ENCODE results near the gene GPSM1. TPM values are rescaled to one million over a fixed set of nuclear protein-coding genes. Genes with fewer than 3 reads are reported as not detected.

Gene GPSM1
- total RNA-seq, 1 experiment from 2014 or later = 24.7 TPM

DNA sequence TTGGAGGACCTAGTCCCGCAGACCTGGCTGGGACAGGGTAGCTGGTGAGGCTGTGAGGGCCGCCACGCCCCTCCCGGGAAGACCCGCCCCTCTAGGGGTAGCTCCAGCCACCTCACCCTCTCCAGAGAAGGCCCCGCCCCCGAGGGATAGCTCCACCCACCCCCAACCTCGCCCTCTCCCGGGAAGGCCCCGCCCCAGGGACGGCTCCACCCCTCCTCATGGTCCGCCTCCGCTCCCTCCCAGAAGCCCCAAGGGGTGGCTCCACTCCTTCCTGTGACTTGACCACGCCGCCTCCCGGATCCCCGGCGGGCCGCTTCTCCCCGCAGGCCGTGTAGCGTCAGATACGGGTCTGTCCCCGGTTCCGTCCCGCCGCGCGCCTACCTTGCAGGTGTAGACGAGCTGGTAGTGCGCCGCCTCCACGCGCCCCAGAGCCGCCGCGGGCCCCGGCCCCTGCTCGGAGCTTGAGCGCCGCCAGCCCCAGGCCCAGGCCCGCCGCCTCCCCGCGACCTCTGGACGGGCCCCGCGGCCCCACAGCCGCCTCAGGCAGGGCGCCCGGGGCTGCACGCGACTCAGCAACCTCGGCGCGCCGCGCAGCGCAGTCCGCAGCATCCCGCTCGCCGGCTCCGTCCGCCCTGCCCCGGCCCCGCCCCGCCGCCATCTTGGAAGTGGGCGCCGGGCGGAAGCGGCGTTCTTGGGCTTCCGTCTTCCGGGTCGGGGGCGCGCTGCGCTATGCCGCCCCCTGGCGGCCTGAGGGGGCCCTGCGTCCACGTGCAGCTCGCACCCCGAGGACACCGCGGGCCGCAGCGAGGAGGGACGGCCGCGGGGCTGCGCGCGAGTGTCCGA lies 36.0 kb downstream of the GPSM1 start, which contains the start of gene DNLZ:
DNLZ (minus strand) TSS at position 639 of the 843 bp plus-strand sequence; CDS start at position 609, 30 bp downstream.
- Histone ChIP-seq H3K27ac (ENCODE audit: insufficient read length, low read depth, low read length) (no peak within 1 kb of the TSS), H2BK12ac (ENCODE audit: insufficient read length, low read depth, low read length) (no peak within 1 kb of the TSS), H3K79me2 (ENCODE audit: insufficient read depth, low read length) (no peaks in the 10 kb centered on the region), H4K91ac (ENCODE audit: insufficient read length, low read depth, low read length) (no peak within 1 kb of the TSS), H2BK15ac (ENCODE audit: low read depth, low read length) (no peak within 1 kb of the TSS), H3K4me1 (ENCODE audit: insufficient read depth, low read length) (no peaks in the 10 kb centered on the region), H3K4ac (ENCODE audit: low read depth, low read length) (no peak within 1 kb of the TSS), H3K14ac (ENCODE audit: insufficient read depth, low read length) (peak within 1 kb of the TSS; percentile 77), H3K9me3 (ENCODE audit: control insufficient read depth, low read depth, low read length) (no peaks in the 10 kb centered on the region), H2AK5ac (ENCODE audit: insufficient read length, low read length) (no peak within 1 kb of the TSS), H2AFZ (ENCODE audit: low read length) (no peak within 1 kb of the TSS), H3K23me2 (ENCODE audit: insufficient read length, low read depth, low read length, poor library complexity, severe bottlenecking) (no peaks in the 10 kb centered on the region), H3K18ac (ENCODE audit: insufficient read length, low read depth, low read length) (peak within 1 kb of the TSS; percentile 52), H3K79me1 (ENCODE audit: insufficient read depth, low read depth, low read length, poor library complexity, severe bottlenecking) (no peaks in the 10 kb centered on the region), H4K20me1 (ENCODE audit: control insufficient read depth, insufficient read depth, insufficient read length) (no peaks in the 10 kb centered on the region), H3T11ph (ENCODE audit: low read length) (no peak within 1 kb of the TSS), H4K8ac (replicated peaks; ENCODE audit: insufficient read length, low read depth, low read length) (no peak within 1 kb of the TSS), H3K9ac (ENCODE audit: extremely low read depth, insufficient read length, low read length) (peak within 1 kb of the TSS; percentile 60), H4K5ac (ENCODE audit: insufficient read length, low read depth, low read length) (no peak within 1 kb of the TSS), H3K56ac (ENCODE audit: insufficient read length, low read depth, low read length) (no peak within 1 kb of the TSS), H3K4me2 (ENCODE audit: insufficient read depth, insufficient read length, low read length) (peak within 1 kb of the TSS; percentile 5), H3K27me3 (ENCODE audit: insufficient read depth, low read length) (no peaks in the 10 kb centered on the region), H2BK5ac (ENCODE audit: insufficient read length, low read length) (no peak within 1 kb of the TSS), H2BK20ac (ENCODE audit: low read depth, low read length, poor library complexity, severe bottlenecking) (no peak within 1 kb of the TSS), H3K23ac (ENCODE audit: insufficient read length, low read depth, low read length) (no peak within 1 kb of the TSS), H2BK120ac (ENCODE audit: low read depth, low read length, poor library complexity, severe bottlenecking) (no peak within 1 kb of the TSS)
- peak; percentile 98 for DNase-seq
- WGBS (ENCODE audit: extremely low coverage, insufficient read length, low lambda C conversion rate) = no CpG with 5 or more reads among the region's 97 CpGs
- H3K4me3 Mint-ChIP-seq = peak within 1 kb of the TSS; percentile 82 to 87
- TF ChIP-seq, protein P1, sequence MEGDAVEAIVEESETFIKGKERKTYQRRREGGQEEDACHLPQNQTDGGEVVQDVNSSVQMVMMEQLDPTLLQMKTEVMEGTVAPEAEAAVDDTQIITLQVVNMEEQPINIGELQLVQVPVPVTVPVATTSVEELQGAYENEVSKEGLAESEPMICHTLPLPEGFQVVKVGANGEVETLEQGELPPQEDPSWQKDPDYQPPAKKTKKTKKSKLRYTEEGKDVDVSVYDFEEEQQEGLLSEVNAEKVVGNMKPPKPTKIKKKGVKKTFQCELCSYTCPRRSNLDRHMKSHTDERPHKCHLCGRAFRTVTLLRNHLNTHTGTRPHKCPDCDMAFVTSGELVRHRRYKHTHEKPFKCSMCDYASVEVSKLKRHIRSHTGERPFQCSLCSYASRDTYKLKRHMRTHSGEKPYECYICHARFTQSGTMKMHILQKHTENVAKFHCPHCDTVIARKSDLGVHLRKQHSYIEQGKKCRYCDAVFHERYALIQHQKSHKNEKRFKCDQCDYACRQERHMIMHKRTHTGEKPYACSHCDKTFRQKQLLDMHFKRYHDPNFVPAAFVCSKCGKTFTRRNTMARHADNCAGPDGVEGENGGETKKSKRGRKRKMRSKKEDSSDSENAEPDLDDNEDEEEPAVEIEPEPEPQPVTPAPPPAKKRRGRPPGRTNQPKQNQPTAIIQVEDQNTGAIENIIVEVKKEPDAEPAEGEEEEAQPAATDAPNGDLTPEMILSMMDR (conservative IDR thresholded peaks at IDR 0.05) = peak; percentile 99
- H3K4me1 Mint-ChIP-seq = peaks cover 3 to 5% of the 10 kb centered on the region in 2 experiments; a peak in 1 of 4 replicates
- no peaks in the 10 kb centered on the region for H3K9me3 Mint-ChIP-seq
- H3K27me3 Mint-ChIP-seq (ENCODE audit: low read depth) = peaks cover 1% of the 10 kb centered on the region; the same call in 1 of the 2 replicates
- peaks cover 0 to 10% (median 0%) of the 10 kb centered on the region in 3 experiments; a peak in 3 of 7 replicates for H3K36me3 Mint-ChIP-seq (ENCODE audit: insufficient read depth in 1 of 3, low read depth in 3 of 3)
- H3K27ac Mint-ChIP-seq = peak within 1 kb of the TSS in 2 of 3 experiments; percentile 35 to 89; a peak in 3 of 7 replicates
